Thymus (tissue), 11 donors: ENCODE data around the gene NOTO. TPM values are rescaled to one million over a fixed set of nuclear protein-coding genes. Genes with fewer than 3 reads are reported as not detected.

Experiments
- DNase-seq, 9 donors: peaks; one replicate each; pipeline ENCODE4 v3.0.0-alpha.2; 2013; ENCODE audit warnings: low spot score in 9 of 9, low read depth in 6 of 9, missing footprints in 1 of 9
- H3K27ac ChIP-seq, 2 donors: one replicate each; pipeline ENCODE4 v1.5.1; 2013; ENCODE audit warnings: control low read depth in 1 of 2, low read depth in 1 of 2, low read length in 1 of 2, mild to moderate bottlenecking in 1 of 2, moderate library complexity in 1 of 2
- H3K27me3 ChIP-seq, 2 donors: one replicate each; pipeline ENCODE4 v1.5.1; 2013; ENCODE audit warnings: low read length in 1 of 2; ENCODE audit not compliant: control insufficient read depth in 2 of 2, insufficient read depth in 1 of 2
- H3K36me3 ChIP-seq, 2 donors: one replicate each; pipeline ENCODE4 v1.5.1; 2013; ENCODE audit warnings: low read length in 1 of 2, mild to moderate bottlenecking in 1 of 2, moderate library complexity in 1 of 2; ENCODE audit not compliant: control insufficient read depth in 2 of 2, insufficient read depth in 2 of 2
- H3K4me1 ChIP-seq, 2 donors: one replicate each; pipeline ENCODE4 v1.5.1; 2013; ENCODE audit warnings: low read length in 2 of 2; ENCODE audit not compliant: control insufficient read depth in 2 of 2, insufficient read depth in 2 of 2
- H3K4me3 ChIP-seq, 2 donors: one replicate each; pipeline ENCODE4 v1.5.1; 2013; ENCODE audit warnings: low read length in 2 of 2, control low read depth in 1 of 2, mild to moderate bottlenecking in 1 of 2
- H3K9me3 ChIP-seq, 2 donors: one replicate each; pipeline ENCODE4 v1.5.1; 2013; ENCODE audit warnings: low read length in 1 of 2, mild to moderate bottlenecking in 1 of 2; ENCODE audit not compliant: control insufficient read depth in 2 of 2, insufficient read depth in 1 of 2
- WGBS: extraction: QIAGEN DNeasy Blood & Tissue Kit; methylation state at CpG from one replicate; pipeline ENCODE4 v1.1.7; 2013; 5-methylcytosine and 5-hydroxymethylcytosine counted together
- polyA plus RNA-seq: library from polyadenylated mRNA; stranded (reverse); fragments of 200-250 nt; gene quantifications from one replicate; pipeline ENCODE4 v1.2.3, GENCODE V29; 2013
- total RNA-seq: library from RNA; stranded (reverse); fragments of 120-200 nt; gene quantifications from one replicate; pipeline ENCODE4 v1.2.4, GENCODE V29; 2013
- donor health status: healthy.

Gene NOTO
- total and polyA plus RNA-seq, 2 donors: 0.02 TPM; not detected in 1

DNA sequence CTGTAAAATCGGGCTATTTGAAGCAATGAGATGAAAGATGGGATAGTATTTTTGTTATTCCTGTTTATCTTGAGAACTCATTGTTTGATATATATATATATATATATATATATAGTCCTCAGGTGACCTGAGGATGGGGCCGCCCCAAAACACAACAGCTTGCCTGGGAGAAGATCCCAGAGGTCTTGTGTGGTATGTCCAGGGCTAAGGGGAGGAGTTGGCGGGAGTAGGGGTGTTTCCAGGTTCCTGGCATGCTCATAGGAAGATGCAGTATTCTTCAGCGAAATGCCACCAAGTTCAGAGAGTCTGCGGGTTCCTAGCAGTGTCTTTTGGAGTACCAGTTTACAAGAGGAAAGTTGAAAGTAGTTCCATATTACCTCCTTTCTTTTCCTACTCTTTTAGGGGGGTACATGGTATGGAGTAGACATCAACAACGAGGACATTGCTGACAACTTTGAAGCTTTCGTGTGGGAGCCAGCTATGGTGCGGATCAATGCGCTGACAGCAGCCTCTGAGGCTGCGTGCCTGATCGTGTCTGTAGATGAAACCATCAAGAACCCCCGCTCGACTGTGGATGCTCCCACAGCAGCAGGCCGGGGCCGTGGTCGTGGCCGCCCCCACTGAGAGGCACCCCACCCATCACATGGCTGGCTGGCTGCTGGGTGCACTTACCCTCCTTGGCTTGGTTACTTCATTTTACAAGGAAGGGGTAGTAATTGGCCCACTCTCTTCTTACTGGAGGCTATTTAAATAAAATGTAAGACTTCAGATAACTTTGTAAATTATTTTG is 50.1 kb downstream of the NOTO start:
- no peaks in the 10 kb centered on the region for H3K4me1 ChIP-seq
- no peak for DNase-seq
- no peaks in the 10 kb centered on the region for H3K9me3 ChIP-seq
- 94% methylated on average over 17 of the region's 17 CpGs for WGBS
- H3K27ac ChIP-seq: no peak overlapping the region
- H3K4me3 ChIP-seq: no peak overlapping the region
- H3K27me3 ChIP-seq: no peaks in the 10 kb centered on the region
- H3K36me3 ChIP-seq: peaks cover 78 to 79% of the 10 kb centered on the region in 2 donors

DNA sequence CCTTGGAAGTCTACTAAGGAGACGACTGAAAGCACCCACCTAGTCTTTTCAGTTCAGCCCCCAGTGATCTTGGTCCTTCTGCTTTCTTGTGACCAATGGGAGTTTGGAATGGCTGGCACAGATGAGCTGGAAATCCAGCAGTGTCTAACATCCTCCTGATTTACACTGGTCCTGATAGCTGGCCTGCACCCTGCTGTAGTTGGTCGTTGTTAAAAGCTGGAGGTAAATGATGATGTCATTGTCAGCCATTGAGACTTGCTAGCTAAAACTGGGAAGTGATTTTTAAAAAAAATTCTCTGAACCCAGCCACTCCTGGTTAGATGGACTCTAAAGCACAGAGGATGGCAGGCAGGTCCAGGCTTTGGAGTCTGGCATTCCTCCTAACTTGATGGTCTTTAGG is 51.0 kb downstream of the NOTO start:
- Histone ChIP-seq H3K4me1 (no peaks in the 10 kb centered on the region), H3K27ac (no peak overlapping the region), H3K36me3 (peaks cover 69 to 73% of the 10 kb centered on the region in 2 donors), H3K4me3 (no peak overlapping the region), H3K27me3 (no peaks in the 10 kb centered on the region), H3K9me3 (no peaks in the 10 kb centered on the region)
- 74% methylated on average over 2 of the region's 2 CpGs for WGBS
- no peak for DNase-seq

DNA sequence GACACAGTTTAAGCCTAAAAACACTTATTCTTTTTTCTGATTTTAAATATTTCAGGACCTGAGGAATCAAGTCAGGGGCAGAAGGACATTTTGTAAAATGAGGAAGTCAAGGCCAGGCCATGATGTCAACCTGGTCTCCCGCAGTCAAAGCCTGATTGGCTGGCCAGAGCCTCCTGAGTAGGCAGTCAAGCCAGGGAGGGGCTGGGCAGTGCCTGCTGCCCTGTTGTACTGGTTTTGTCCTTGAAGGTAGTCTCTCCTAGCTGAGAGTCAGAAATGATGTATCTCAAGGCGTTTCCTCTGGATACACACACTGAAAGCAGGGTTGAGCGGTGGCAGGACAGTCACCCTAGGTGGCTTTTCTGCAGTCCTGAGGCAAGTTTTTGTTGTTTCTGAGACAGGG is 51.5 kb downstream of the NOTO start:
- DNase-seq: no peak
- H3K27ac ChIP-seq: no peak overlapping the region
- H3K4me1 ChIP-seq: no peaks in the 10 kb centered on the region
- H3K9me3 ChIP-seq: no peaks in the 10 kb centered on the region
- 97% methylated on average over 3 of the region's 3 CpGs for WGBS
- H3K27me3 ChIP-seq: no peaks in the 10 kb centered on the region
- H3K36me3 ChIP-seq: peaks cover 68 to 72% of the 10 kb centered on the region in 2 donors
- H3K4me3 ChIP-seq: no peak overlapping the region

- no peak overlapping the region for H3K4me3 ChIP-seq
- H3K36me3 ChIP-seq: peaks cover 68 to 72% of the 10 kb centered on the region in 2 donors
- H3K27me3 ChIP-seq: no peaks in the 10 kb centered on the region
- DNase-seq: no peak
- H3K9me3 ChIP-seq: no peaks in the 10 kb centered on the region
- no peaks in the 10 kb centered on the region for H3K4me1 ChIP-seq
- no peak overlapping the region for H3K27ac ChIP-seq
- WGBS: 98% methylated on average over 7 of the region's 7 CpGs
These were observed 52.1 kb downstream of the NOTO start for GRCh38 chr2:73254343-73255006.

GRCh38 chr2:73255007-73255644 is 52.8 kb downstream of the NOTO start:
- Histone ChIP-seq H3K4me3 (no peak overlapping the region), H3K27me3 (no peaks in the 10 kb centered on the region), H3K36me3 (peaks cover 67 to 68% of the 10 kb centered on the region in 2 donors), H3K9me3 (no peaks in the 10 kb centered on the region), H3K4me1 (no peaks in the 10 kb centered on the region), H3K27ac (no peak overlapping the region)
- WGBS: 94% methylated on average over 4 of the region's 4 CpGs
- no peak for DNase-seq

DNA sequence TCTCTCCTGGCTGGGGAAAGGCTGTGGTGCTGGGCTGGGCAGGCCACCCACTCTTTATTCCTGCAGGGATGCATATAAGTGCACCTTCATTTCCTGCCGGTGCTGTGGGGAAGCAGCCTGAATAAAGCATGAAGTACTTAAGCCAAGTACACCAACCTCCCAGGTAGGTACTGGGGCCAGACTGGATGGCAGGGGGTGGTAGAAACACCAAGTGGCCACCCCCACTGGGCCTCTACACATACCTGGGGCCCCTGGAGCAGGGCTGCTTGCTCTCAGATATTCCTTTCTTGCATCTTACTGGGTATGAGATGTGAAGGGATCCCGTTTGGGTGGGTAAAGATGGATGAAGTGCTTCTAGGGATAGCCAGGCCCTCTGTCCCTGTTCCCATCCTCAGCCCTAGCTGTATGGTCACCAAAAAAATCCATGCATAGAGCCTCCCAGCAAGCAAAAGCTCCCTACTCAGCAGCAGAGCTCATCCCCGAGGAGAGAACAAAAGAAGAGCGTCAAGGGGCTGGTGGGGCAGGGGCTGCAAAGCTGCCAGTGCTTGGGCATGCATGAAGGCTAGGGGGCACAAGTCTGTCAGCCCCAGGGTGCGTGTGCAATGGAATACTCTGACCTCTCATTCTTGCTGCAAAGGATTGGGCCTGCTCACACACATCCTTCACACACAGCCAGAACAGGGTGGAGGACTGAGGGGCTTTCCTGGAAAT is 53.7 kb downstream of the NOTO start:
- no peak for DNase-seq
- Histone ChIP-seq H3K4me1 (no peaks in the 10 kb centered on the region), H3K9me3 (no peaks in the 10 kb centered on the region), H3K4me3 (no peak overlapping the region), H3K36me3 (peaks cover 61 to 63% of the 10 kb centered on the region in 2 donors), H3K27me3 (no peaks in the 10 kb centered on the region), H3K27ac (no peak overlapping the region)
- 94% methylated on average over 5 of the region's 5 CpGs for WGBS

DNA sequence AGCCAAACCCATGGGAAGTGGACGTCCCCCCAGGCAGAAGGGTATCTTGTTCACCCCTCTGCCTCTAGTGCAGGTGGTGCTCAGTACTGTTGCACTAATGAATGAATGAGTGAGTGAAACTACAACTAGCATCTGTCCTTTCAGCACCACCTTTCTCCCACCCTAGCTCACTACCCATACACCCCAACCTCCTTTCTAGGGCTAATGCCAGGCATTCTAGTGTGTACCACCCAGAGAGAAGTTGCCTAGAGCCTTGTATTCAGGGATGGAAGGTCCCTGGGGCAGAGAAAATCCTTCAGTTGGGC is 54.2 kb downstream of the NOTO start:
- no peak overlapping the region for H3K27ac ChIP-seq
- H3K4me1 ChIP-seq: no peaks in the 10 kb centered on the region
- H3K27me3 ChIP-seq: no peaks in the 10 kb centered on the region
- WGBS: 98% methylated on average over 1 of the region's 1 CpG
- peaks cover 56 to 58% of the 10 kb centered on the region in 2 donors for H3K36me3 ChIP-seq
- no peak overlapping the region for H3K4me3 ChIP-seq
- DNase-seq: no peak
- H3K9me3 ChIP-seq: no peaks in the 10 kb centered on the region

DNA sequence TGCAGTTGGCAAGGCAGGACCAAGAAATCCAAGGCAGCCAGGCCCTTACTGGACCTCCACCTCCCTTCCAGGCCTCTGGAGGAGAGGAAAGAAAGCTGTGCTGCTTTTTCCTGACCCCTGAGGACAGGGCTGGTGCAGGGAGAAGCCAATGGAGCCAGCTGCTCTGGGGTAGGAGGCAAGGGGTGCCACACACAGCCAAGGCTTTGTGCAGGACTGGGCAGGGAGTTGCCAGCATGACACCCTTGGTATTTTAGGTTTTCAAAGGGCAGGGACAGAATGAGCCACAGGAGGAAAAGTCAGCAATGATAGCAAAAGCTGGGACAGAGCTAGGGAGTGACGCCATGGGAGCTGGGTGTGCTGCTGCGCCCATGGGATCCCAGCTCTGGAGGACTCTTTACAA is 54.6 kb downstream of the NOTO start:
- H3K4me1 ChIP-seq: no peaks in the 10 kb centered on the region
- no peak overlapping the region for H3K27ac ChIP-seq
- 97% methylated on average over 2 of the region's 2 CpGs for WGBS
- no peak overlapping the region for H3K4me3 ChIP-seq
- no peaks in the 10 kb centered on the region for H3K27me3 ChIP-seq
- no peaks in the 10 kb centered on the region for H3K9me3 ChIP-seq
- H3K36me3 ChIP-seq: peaks cover 51 to 53% of the 10 kb centered on the region in 2 donors
- no peak for DNase-seq
